Measurements from ENCODE around the gene KAZN.

- TF ChIP-seq, protein P1, sequence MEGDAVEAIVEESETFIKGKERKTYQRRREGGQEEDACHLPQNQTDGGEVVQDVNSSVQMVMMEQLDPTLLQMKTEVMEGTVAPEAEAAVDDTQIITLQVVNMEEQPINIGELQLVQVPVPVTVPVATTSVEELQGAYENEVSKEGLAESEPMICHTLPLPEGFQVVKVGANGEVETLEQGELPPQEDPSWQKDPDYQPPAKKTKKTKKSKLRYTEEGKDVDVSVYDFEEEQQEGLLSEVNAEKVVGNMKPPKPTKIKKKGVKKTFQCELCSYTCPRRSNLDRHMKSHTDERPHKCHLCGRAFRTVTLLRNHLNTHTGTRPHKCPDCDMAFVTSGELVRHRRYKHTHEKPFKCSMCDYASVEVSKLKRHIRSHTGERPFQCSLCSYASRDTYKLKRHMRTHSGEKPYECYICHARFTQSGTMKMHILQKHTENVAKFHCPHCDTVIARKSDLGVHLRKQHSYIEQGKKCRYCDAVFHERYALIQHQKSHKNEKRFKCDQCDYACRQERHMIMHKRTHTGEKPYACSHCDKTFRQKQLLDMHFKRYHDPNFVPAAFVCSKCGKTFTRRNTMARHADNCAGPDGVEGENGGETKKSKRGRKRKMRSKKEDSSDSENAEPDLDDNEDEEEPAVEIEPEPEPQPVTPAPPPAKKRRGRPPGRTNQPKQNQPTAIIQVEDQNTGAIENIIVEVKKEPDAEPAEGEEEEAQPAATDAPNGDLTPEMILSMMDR (IDR thresholded peaks at IDR 0.05), result no peak
- TF ChIP-seq POLR2A (IDR thresholded peaks at IDR 0.05), result no peak
Measured at GRCh38 chr1:14648391-14648790, 49.9 kb downstream of the KAZN start.

All from body of pancreas (tissue), 4 donors.